A375 (cell line): ENCODE data around the gene CDK19. TPM values are rescaled to one million over a fixed set of nuclear protein-coding genes. Genes with fewer than 3 reads are reported as not detected.

ENCODE experiments used
- small RNA-seq: library from RNA; depleted of rRNA; stranded (forward); fragments of <200 nt; gene quantifications from one replicate; pipeline ENCODE3, GENCODE V24; 2014
- total RNA-seq: library from RNA; depleted of rRNA; stranded (reverse); fragments of >200 nt; shearing (Covaris generic); gene quantifications from 2 replicates; pipeline ENCODE4 v1.2.3, GENCODE V29; 2014; rRNA removed

Gene CDK19
- 4.3 and 5.4 TPM in 2 replicates for total RNA-seq

GRCh38 chr6:110815411-110816409 is at the start of gene CDK19:
CDK19 (minus strand) TSS chr6:110815469; CDS start chr6:110815136, 333 bp downstream.

Small RNA genes within 50 kb of the gene (small RNA-seq; reads per million reads assigned to genes)
- not detected for gene RNU6-1115P
- gene RNU6-957P: not detected
- gene SNORA40C: not detected

Other genes with a start within 250 kb of the CDK19 start
- gene AMD1, start 59.3 kb upstream of the CDK19 start, total RNA-seq: 57.1 and 72.4 TPM in 2 replicates
- gene GTF3C6, start 143.2 kb upstream of the CDK19 start, total RNA-seq: 73.9 and 77.7 TPM in 2 replicates
- 40.9 and 50.3 TPM in 2 replicates for gene RPF2, start 166.6 kb upstream of the CDK19 start, total RNA-seq